ENCODE data around the gene CASP14.
"Not testable (repeated sequence)": the region's sequence is repeated elsewhere in the genome, so short reads cannot be mapped to it uniquely, and the experiment has no call there.

The CASP14 gene

GRCh38 chr19:15072930-15073647, 23.8 kb downstream of the CASP14 start:
- no peak for DNase-seq

- DNase-seq: no peak
Observed at GRCh38 chr19:15074371-15074770, 25.1 kb downstream of the CASP14 start.

- no peak for DNase-seq
Observed at GRCh38 chr19:15075806-15076205, 26.5 kb downstream of the CASP14 start.

GRCh38 chr19:15080002-15080401, 30.7 kb downstream of the CASP14 start:
- DNase-seq: not testable (repeated sequence)

- no peak for DNase-seq
Observed at GRCh38 chr19:15081911-15082310, 32.6 kb downstream of the CASP14 start, which contains the start of gene OR1I1. Gene OR1I1, plus strand, starts transcription at chr19:15082211. Its CDS starts 4,855 bp downstream, at chr19:15087066.

- DNase-seq: no peak
Observed at GRCh38 chr19:15087182-15087581, 37.9 kb downstream of the CASP14 start.

- DNase-seq: no peak
Observed at GRCh38 chr19:15091918-15092753, 42.9 kb downstream of the CASP14 start.

GRCh38 chr19:15093001-15093400, 43.7 kb downstream of the CASP14 start:
- no peak for DNase-seq

- DNase-seq: no peak
Observed at GRCh38 chr19:15096223-15096622, 46.9 kb downstream of the CASP14 start.

GRCh38 chr19:15097980-15098379, 48.7 kb downstream of the CASP14 start:
- not testable (repeated sequence) for DNase-seq

- DNase-seq: no peak
Observed at GRCh38 chr19:15098460-15098859, 49.2 kb downstream of the CASP14 start.

- DNase-seq: no peak
Observed at GRCh38 chr19:15099017-15099582, 49.8 kb downstream of the CASP14 start.

GRCh38 chr19:15101479-15102082, 52.3 kb downstream of the CASP14 start:
- no peak for DNase-seq

GRCh38 chr19:15104003-15104402, 54.7 kb downstream of the CASP14 start:
- DNase-seq: no peak

GRCh38 chr19:15104411-15104810, 55.1 kb downstream of the CASP14 start:
- no peak for DNase-seq

GRCh38 chr19:15105044-15105443, 55.8 kb downstream of the CASP14 start:
- no peak for DNase-seq

GRCh38 chr19:15107061-15108010, 58.1 kb downstream of the CASP14 start, which contains the start of gene SYDE1:
Gene SYDE1, plus strand, starts transcription at chr19:15107401. Its CDS starts 33 bp downstream, at chr19:15107434.
- DNase-seq: no peak

Data from GOT3 (cell line).